ENCODE results near the gene SLC17A1.

GRCh38 chr6:25749837-25750236 is 82.0 kb downstream of the SLC17A1 start:
- TF ChIP-seq CTCF (optimal IDR thresholded peaks at IDR 0.05 in 1 of 3, IDR thresholded peaks at IDR 0.05 in 1 of 3, conservative IDR thresholded peaks at IDR 0.05 in 1 of 3; ENCODE audit: extremely low read depth in 1 of 3, insufficient read depth in 2 of 3, low read length in 3 of 3), result no peak
- no peak for TF ChIP-seq EZH2 (IDR thresholded peaks at IDR 0.05; ENCODE audit: low read length)

Measured in keratinocyte (primary cell).